B cell (primary cell): Measurements from ENCODE around the gene HSD17B2. TPM values are rescaled to one million over a fixed set of nuclear protein-coding genes. Genes with fewer than 3 reads are reported as not detected.
"Not testable (repeated sequence)": the region's sequence is repeated elsewhere in the genome, so short reads cannot be mapped to it uniquely, and the experiment has no call there.

ENCODE experiments used
- ATAC-seq: fragments of 200-7000 bp; cut with Tn5 transposase; one replicate; pipeline ENCODE4 v1.10.0; 2021; ENCODE audit warnings: low read depth, mild to moderate bottlenecking, moderate number of reproducible peaks, moderate library complexity
- CTCF ChIA-PET: fragments of 350-600 bp; sonication (Branson Sonifier 250); formaldehyde crosslinking; loops from one replicate; lab custom pipeline; 2021; ENCODE audit warnings: antibody characterized with exemption, inconsistent platforms; lab: Charles Lee
- POLR2A ChIA-PET: fragments of 350-600 bp; sonication (Branson Sonifier 250); formaldehyde crosslinking; loops from one replicate; lab custom pipeline; 2021; ENCODE audit warnings: antibody characterized with exemption; lab: Charles Lee
- DNase-seq: peaks from one replicate; pipeline ENCODE4 v3.0.0; 2013
- H2AFZ ChIP-seq: 2 replicates; pipeline ENCODE4 v1.6.1; 2012; ENCODE audit warnings: mild to moderate bottlenecking, low read depth, low read length; ENCODE audit not compliant: insufficient read depth, poor library complexity, severe bottlenecking
- H3K27ac ChIP-seq, 2 donors: 1 replicate in 1 of 2; 2 replicates in 1 of 2; pipeline ENCODE4 v1.5.1; 2012 to 2013; ENCODE audit warnings: low read length in 2 of 2, mild to moderate bottlenecking in 2 of 2, moderate library complexity in 1 of 2
- H3K27me3 ChIP-seq, 4 experiments: fragments of 200-600 bp in 1 of 4; sonication (generic) in 1 of 4; replicated peaks in 1 of 4; 1 replicate in 2 of 4; 2 replicates in 2 of 4; pipeline versions ENCODE4 v1.6.1 to v1.7.0; 2013 to 2016; ENCODE audit warnings: low read length in 3 of 4, mild to moderate bottlenecking in 2 of 4, mixed read lengths in 1 of 4, moderate library complexity in 1 of 4; ENCODE audit not compliant: insufficient read depth in 4 of 4, control insufficient read depth in 3 of 4; ENCODE audit errors: control extremely low read depth in 1 of 4
- H3K36me3 ChIP-seq, 2 experiments: replicated peaks in 1 of 2; 1 replicate in 1 of 2; 2 replicates in 1 of 2; pipeline versions ENCODE4 v1.6.1 to v1.7.1; 2013; ENCODE audit warnings: low read length in 1 of 2; ENCODE audit not compliant: insufficient read depth in 2 of 2, control insufficient read depth in 1 of 2; ENCODE audit errors: control extremely low read depth in 1 of 2, extremely low read depth in 1 of 2
- H3K4me1 ChIP-seq, 2 donors: fragments of 200-600 bp in 1 of 2; sonication (generic) in 1 of 2; 1 replicate in 1 of 2; 2 replicates in 1 of 2; pipeline versions ENCODE4 v1.5.1 to v1.6.1; 2013 to 2017; ENCODE audit warnings: low read length in 2 of 2; ENCODE audit not compliant: control insufficient read depth in 2 of 2, insufficient read depth in 2 of 2
- H3K4me2 ChIP-seq: replicated peaks from 2 replicates; pipeline ENCODE3; 2012; ENCODE audit warnings: mild to moderate bottlenecking, low read depth, low read length; ENCODE audit not compliant: poor library complexity, severe bottlenecking
- H3K4me3 ChIP-seq, 5 experiments: fragments of 200-600 bp in 1 of 5; sonication (generic) in 1 of 5; 1 replicate in 3 of 5; 2 replicates in 2 of 5; pipeline versions ENCODE4 v1.5.1 to v1.7.0; 2011 to 2016; ENCODE audit warnings: low read length in 4 of 5, mild to moderate bottlenecking in 4 of 5, low read depth in 2 of 5, control low read depth in 1 of 5, moderate library complexity in 1 of 5; ENCODE audit not compliant: insufficient read depth in 1 of 5; ENCODE audit errors: control extremely low read depth in 1 of 5, extremely low read depth in 1 of 5
- H3K79me2 ChIP-seq: fragments of 200-600 bp; sonication (generic); one replicate; pipeline ENCODE4 v1.6.0; 2016; ENCODE audit warnings: low read length; ENCODE audit not compliant: control insufficient read depth, insufficient read depth
- H3K9ac ChIP-seq: fragments of 200-600 bp; sonication (generic); 2 replicates; pipeline ENCODE4 v1.6.1; 2017; ENCODE audit warnings: mild to moderate bottlenecking, low read length, moderate library complexity
- H3K9me3 ChIP-seq, 3 donors: one replicate each; pipeline versions ENCODE4 v1.6.1 to v1.7.1; 2013; ENCODE audit warnings: low read length in 2 of 3; ENCODE audit not compliant: control insufficient read depth in 2 of 3, insufficient read depth in 1 of 3; ENCODE audit errors: control extremely low read depth in 1 of 3
- H4K20me1 ChIP-seq: 2 replicates; pipeline ENCODE4 v1.6.0; 2012; ENCODE audit warnings: mild to moderate bottlenecking, low read length; ENCODE audit not compliant: insufficient read depth, control insufficient read depth, poor library complexity, severe bottlenecking
- H3K27ac Mint-ChIP-seq: one replicate; pipeline ENCODE4 v1.8.0; 2021; ENCODE audit warnings: mixed read lengths
- H3K27me3 Mint-ChIP-seq: one replicate; pipeline ENCODE4 v1.8.0; 2021; ENCODE audit warnings: mixed read lengths
- H3K4me1 Mint-ChIP-seq: one replicate; pipeline ENCODE4 v1.8.0; 2021; ENCODE audit warnings: mixed read lengths
- H3K4me3 Mint-ChIP-seq: one replicate; pipeline ENCODE4 v1.8.0; 2021; ENCODE audit warnings: mixed read lengths
- H3K9me3 Mint-ChIP-seq: one replicate; pipeline ENCODE4 v1.8.0; 2022; ENCODE audit warnings: mixed read lengths; ENCODE audit not compliant: insufficient read depth
- EZH2 ChIP-seq: IDR thresholded peaks from 2 replicates; pipeline ENCODE4 v1.6.1; 2012; ENCODE audit warnings: borderline replicate concordance, low read depth, mild to moderate bottlenecking, moderate library complexity, low read length; ENCODE audit not compliant: insufficient read depth, poor library complexity, severe bottlenecking
- WGBS: methylation state at CpG from one replicate; pipeline ENCODE4 v1.1.5; 2013; ENCODE audit warnings: missing lambda C conversion rate; ENCODE audit not compliant: insufficient coverage; 5-methylcytosine and 5-hydroxymethylcytosine counted together
- intact Hi-C: fragments of 100-400 bp; cut with micrococcal nuclease; formaldehyde crosslinking; loops from one replicate; pipeline ENCODE4 v1.10.0; 2022
- polyA plus RNA-seq: library from polyadenylated mRNA; depleted of rRNA; stranded (reverse); fragments of >200 nt; gene quantifications from 2 replicates; pipeline ENCODE4 v1.2.3, GENCODE V29; 2012
- total RNA-seq, 2 donors: library from RNA; stranded (reverse); fragments of 120-200 nt in 1 of 2; gene quantifications; 1 replicate in 1 of 2; 2 replicates in 1 of 2; pipeline versions ENCODE4 v1.2.3 to v1.2.4, GENCODE V29; 2013 to 2022
- TF ChIP-seq, protein P1 (sequence below): fragments of 200-600 bp; IDR thresholded peaks from one replicate; pipeline ENCODE4 v1.8.0; 2022; ENCODE audit warnings: antibody characterized with exemption, mild to moderate bottlenecking

Gene HSD17B2
- total and polyA plus RNA-seq, 2 donors (not counting 1 experiment from before 2014, with no cell fraction given): not detected

DNA sequence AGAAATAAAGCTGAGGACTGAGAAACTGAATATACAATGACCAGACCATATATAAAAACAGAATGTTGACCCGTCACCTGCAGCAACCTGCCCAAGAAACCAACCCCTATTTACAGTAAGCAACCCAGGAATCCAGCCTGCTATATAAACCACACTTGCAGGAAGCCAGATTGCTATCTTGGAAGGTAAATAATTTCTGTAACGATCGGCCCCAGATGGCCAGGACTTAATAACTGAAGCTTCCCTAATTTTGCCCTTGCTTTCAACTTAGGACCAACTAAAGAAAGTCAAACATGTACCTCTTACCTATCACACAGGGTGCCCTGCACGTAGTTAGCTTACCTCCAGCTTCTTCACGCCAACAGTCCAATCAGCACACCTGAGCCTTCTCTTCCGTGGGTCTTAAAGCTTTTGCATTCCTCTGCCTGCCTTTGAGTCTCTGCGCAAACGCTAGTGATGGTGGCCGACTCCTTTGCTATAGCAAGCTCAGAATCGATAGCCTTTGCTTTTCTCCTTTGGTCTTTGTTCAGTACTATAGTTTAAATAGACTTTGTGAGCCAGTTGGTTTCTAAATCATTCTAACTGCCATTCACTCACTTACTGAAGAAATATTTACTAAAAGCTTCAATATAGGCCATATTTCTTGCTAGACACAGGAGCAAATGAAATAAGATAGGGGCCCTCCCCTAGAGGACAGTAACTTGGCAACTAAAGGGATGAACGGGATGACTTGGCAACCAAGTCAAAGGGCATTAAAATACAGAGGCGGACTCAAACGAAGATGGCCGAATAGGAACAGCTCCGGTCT, 103.6 kb downstream of the HSD17B2 start:
- no peaks in the 10 kb centered on the region for H4K20me1 ChIP-seq
- H3K9me3 ChIP-seq: no peaks in the 10 kb centered on the region
- H3K4me1 ChIP-seq: no peaks in the 10 kb centered on the region
- Mint-ChIP-seq H3K4me1 (no peaks in the 10 kb centered on the region), H3K9me3 (no peaks in the 10 kb centered on the region), H3K27ac (no peak overlapping the region), H3K4me3 (no peak overlapping the region), H3K27me3 (no peaks in the 10 kb centered on the region)
- intact Hi-C loops: no loop called here
- peaks cover 0 to 5% of the 10 kb centered on the region in 2 experiments for H3K36me3 ChIP-seq
- H3K27ac ChIP-seq: no peak overlapping the region
- H3K4me3 ChIP-seq: no peak overlapping the region
- ATAC-seq: no peak
- H3K27me3 ChIP-seq: no peaks in the 10 kb centered on the region
- POLR2A ChIA-PET: no interaction called here
- 93% methylated on average over 11 of the region's 15 CpGs for WGBS
- no peaks in the 10 kb centered on the region for H3K79me2 ChIP-seq
- no peak overlapping the region for H2AFZ ChIP-seq
- no peak for TF ChIP-seq EZH2
- TF ChIP-seq, protein P1, sequence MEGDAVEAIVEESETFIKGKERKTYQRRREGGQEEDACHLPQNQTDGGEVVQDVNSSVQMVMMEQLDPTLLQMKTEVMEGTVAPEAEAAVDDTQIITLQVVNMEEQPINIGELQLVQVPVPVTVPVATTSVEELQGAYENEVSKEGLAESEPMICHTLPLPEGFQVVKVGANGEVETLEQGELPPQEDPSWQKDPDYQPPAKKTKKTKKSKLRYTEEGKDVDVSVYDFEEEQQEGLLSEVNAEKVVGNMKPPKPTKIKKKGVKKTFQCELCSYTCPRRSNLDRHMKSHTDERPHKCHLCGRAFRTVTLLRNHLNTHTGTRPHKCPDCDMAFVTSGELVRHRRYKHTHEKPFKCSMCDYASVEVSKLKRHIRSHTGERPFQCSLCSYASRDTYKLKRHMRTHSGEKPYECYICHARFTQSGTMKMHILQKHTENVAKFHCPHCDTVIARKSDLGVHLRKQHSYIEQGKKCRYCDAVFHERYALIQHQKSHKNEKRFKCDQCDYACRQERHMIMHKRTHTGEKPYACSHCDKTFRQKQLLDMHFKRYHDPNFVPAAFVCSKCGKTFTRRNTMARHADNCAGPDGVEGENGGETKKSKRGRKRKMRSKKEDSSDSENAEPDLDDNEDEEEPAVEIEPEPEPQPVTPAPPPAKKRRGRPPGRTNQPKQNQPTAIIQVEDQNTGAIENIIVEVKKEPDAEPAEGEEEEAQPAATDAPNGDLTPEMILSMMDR: no peak
- H3K9ac ChIP-seq: no peak overlapping the region
- CTCF ChIA-PET: no interaction called here
- no peak overlapping the region for H3K4me2 ChIP-seq
- DNase-seq: no peak

DNA sequence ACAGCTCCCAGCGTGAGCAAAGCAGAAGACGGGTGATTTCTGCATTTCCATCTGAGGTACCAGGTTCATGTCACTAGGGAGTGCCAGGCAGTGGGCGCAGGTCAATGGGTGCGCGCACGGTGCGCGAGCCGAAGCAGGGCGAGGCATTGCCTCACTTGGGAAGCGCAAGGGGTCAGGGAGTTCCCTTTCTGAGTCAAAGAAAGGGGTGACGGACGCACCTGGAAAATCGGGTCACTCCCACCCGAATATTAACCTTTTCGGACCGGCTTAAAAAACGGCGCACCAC, 104.2 kb downstream of the HSD17B2 start:
- H3K9ac ChIP-seq, H4K20me1 ChIP-seq, ATAC-seq, H3K4me3 Mint-ChIP-seq, H3K4me2 ChIP-seq, CTCF ChIA-PET, H2AFZ ChIP-seq, H3K27ac Mint-ChIP-seq, H3K4me1 ChIP-seq, H3K9me3 ChIP-seq, H3K4me3 ChIP-seq, H3K36me3 ChIP-seq, H3K27me3 Mint-ChIP-seq, POLR2A ChIA-PET, H3K27me3 ChIP-seq, H3K79me2 ChIP-seq, DNase-seq, H3K4me1 Mint-ChIP-seq, H3K9me3 Mint-ChIP-seq, intact Hi-C loops, H3K27ac ChIP-seq: not testable (repeated sequence)
- WGBS: 100% methylated on average over 2 of the region's 19 CpGs
